GM06990 (cell line): Measurements from ENCODE around the gene SDCCAG8.

ENCODE experiments used
- DNase-seq: peaks from one replicate; pipeline ENCODE4 v3.0.0-alpha.2; 2011; ENCODE audit not compliant: insufficient read length; ENCODE audit errors: extremely low read depth
- H3K27me3 ChIP-seq: replicated peaks from 2 replicates; pipeline ENCODE4 v1.6.0; 2011; ENCODE audit warnings: low read length; ENCODE audit not compliant: control insufficient read depth, insufficient read depth
- H3K36me3 ChIP-seq: 2 replicates; pipeline ENCODE4 v1.5.1; 2011; ENCODE audit warnings: low read length; ENCODE audit not compliant: control insufficient read depth, insufficient read depth
- H3K4me3 ChIP-seq: replicated peaks from 2 replicates; pipeline ENCODE4 v1.5.1; 2011; ENCODE audit warnings: low read depth, mild to moderate bottlenecking, control low read depth, low read length
- CTCF ChIP-seq: IDR thresholded peaks from 2 replicates; pipeline ENCODE4 v1.5.1; 2011; ENCODE audit warnings: low read length, control low read depth, mild to moderate bottlenecking, inconsistent platforms; ENCODE audit not compliant: insufficient read depth, poor library complexity, severe bottlenecking

The SDCCAG8 gene

GRCh38 chr1:243416495-243416894, 160.7 kb downstream of the SDCCAG8 start:
- TF ChIP-seq CTCF: no peak
- Histone ChIP-seq H3K27me3 (no peaks in the 10 kb centered on the region), H3K36me3 (peaks cover 1% of the 10 kb centered on the region; the same call in 1 of the 2 replicates), H3K4me3 (no peak overlapping the region)
- no peak for DNase-seq

GRCh38 chr1:243420016-243420945, 164.4 kb downstream of the SDCCAG8 start:
- Histone ChIP-seq H3K27me3 (no peaks in the 10 kb centered on the region), H3K4me3 (no peak overlapping the region)

GRCh38 chr1:243420946-243421685, 165.3 kb downstream of the SDCCAG8 start:
- no peak for TF ChIP-seq CTCF
- no peaks in the 10 kb centered on the region for H3K27me3 ChIP-seq
- no peak overlapping the region for H3K4me3 ChIP-seq
- H3K36me3 ChIP-seq: 0 out of 2 replicates have a peak, but pooled peaks cover 1% of the 10 kb centered on the region
- no peak for DNase-seq

More at GRCh38 chr1:243420016-243420945, 164.4 kb downstream of the SDCCAG8 start:
- no peak for DNase-seq
- no peak for TF ChIP-seq CTCF
- peaks cover 1% of the 10 kb centered on the region; the same call in 1 of the 2 replicates for H3K36me3 ChIP-seq

- H3K27me3 ChIP-seq: no peaks in the 10 kb centered on the region
- DNase-seq: no peak
- no peak for TF ChIP-seq CTCF
- 0 out of 2 replicates have a peak, but pooled peaks cover 1% of the 10 kb centered on the region for H3K36me3 ChIP-seq
- no peak overlapping the region for H3K4me3 ChIP-seq
These were observed 165.9 kb downstream of the SDCCAG8 start for GRCh38 chr1:243421784-243422183.

- H3K27me3 ChIP-seq: no peaks in the 10 kb centered on the region
- DNase-seq: no peak
- H3K4me3 ChIP-seq: no peak overlapping the region
- no peak for TF ChIP-seq CTCF
- 0 out of 2 replicates have a peak, but pooled peaks cover 1% of the 10 kb centered on the region for H3K36me3 ChIP-seq
These were observed 166.5 kb downstream of the SDCCAG8 start for GRCh38 chr1:243422362-243422761.
